ENCODE results near the gene DHRS3. TPM values are rescaled to one million over a fixed set of nuclear protein-coding genes. Genes with fewer than 3 reads are reported as not detected.

Gene DHRS3
- total and polyA plus RNA-seq, 10 of the 15 experiments (the other 5 are each of a cell fraction or from before 2014, with no cell fraction given), result 0.23 to 29.7 (median 1.2) TPM

DNA sequence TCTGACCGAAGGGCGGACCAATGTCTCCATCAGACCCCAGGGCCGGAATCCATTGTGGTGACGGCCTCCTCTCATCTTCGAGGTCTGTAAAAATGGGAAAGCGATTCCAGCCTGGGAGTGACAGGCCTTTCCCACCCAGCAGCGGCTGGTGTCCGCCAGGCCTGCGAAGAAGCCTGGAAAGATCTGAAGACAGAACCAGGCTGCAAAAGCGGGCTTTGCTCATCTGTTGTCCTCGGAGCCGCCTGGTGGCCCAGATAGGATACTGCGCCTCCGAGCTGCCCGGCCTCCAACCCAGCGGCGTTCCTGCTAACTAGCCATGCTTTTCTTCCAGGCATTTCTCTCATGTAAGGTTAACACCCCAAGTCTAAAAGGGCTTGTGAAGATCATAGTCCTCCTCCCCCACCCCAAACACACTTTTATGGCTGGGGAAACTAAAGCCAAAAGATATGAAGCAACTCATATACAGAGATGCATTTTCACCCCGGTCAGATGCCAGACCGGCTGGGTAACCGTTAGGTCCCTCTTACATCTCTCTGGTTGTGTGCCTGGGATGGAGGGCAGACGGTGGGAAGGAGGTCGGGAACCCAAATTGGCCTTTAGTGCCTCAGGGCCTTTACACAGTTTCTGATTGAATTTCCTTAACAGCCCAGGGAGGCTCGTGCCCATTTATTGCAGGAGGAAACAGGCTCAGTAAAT, 1.9 kb upstream of the DHRS3 start:
- peak; percentile 85 for ATAC-seq
- H3K27me3 ChIP-seq (replicated peaks in 1 of 2; ENCODE audit: control insufficient read depth in 2 of 2, insufficient read depth in 2 of 2, low read length in 1 of 2), result peaks cover 4 to 13% of the 10 kb centered on the region in 2 experiments; a peak in 3 of 4 replicates
- H3K4me1 ChIP-seq (ENCODE audit: control insufficient read depth, insufficient read depth, low read length), result peaks cover 19% of the 10 kb centered on the region
- no TSS peak for BruUV-seq (replicated peaks)
- H3K36me3 ChIP-seq (ENCODE audit: control insufficient read depth in 2 of 2, insufficient read depth in 2 of 2, low read length in 1 of 2), result no peaks in the 10 kb centered on the region
- intact Hi-C loops (cut with micrococcal nuclease; ENCODE audit: unreplicated experiment) (loop anchor here (1.0 to 10.0 kb wide), 3 partner anchors 306 to 495 kb away; no protein-coding TSS in a partner anchor), in situ Hi-C loops (cut with MboI) (loop anchor here (5.0 kb wide), 3 partner anchors 308 to 493 kb away; no protein-coding TSS in a partner anchor)
- RAD21 ChIA-PET (ENCODE audit: unreplicated experiment), result interaction anchor here (0.6 to 5.0 kb wide), 13 partner anchors 18 to 347 kb away, joined by 3 to 50 read pairs (median 4); no protein-coding TSS in a partner anchor
- FAIRE-seq, result peak; percentile 70
- POLR2A ChIA-PET, result no interaction called here
- WGBS (ENCODE audit: insufficient coverage, insufficient replicate concordance, low lambda C conversion rate, missing lambda C conversion rate), result 13% methylated on average over 22 of the region's 23 CpGs
- no peaks in the 10 kb centered on the region for H3K9me3 ChIP-seq (replicated peaks; ENCODE audit: control insufficient read depth, insufficient read depth, low read length)
- H3K79me2 ChIP-seq (ENCODE audit: control insufficient read depth, insufficient read depth, low read length), result no peaks in the 10 kb centered on the region
- SMC1A ChIA-PET (ENCODE audit: uncharacterized antibody, unreplicated experiment), result interaction anchor here (0.7 to 3.4 kb wide), 11 partner anchors 18 to 495 kb away, joined by 3 to 26 read pairs (median 6); no protein-coding TSS in a partner anchor
- peak overlapping the region; percentile 83 for H3K4me2 ChIP-seq (ENCODE audit: control insufficient read depth, insufficient read depth)
- no peak overlapping the region for H3K4me3 ChIP-seq
- no peak overlapping the region for H3K27ac ChIP-seq (ENCODE audit: control insufficient read depth, insufficient read depth)
- no peak for DNase-seq (ENCODE audit: low read depth, low spot score)
- CTCF ChIA-PET, result interaction anchor here (0.7 to 6.1 kb wide), 18 partner anchors 18 to 391 kb away, joined by 3 to 63 read pairs (median 4); no protein-coding TSS in a partner anchor
- TF ChIP-seq YY1 (IDR thresholded peaks at IDR 0.05; ENCODE audit: low read depth, low read length) (peak; percentile 80), MTA2 (IDR thresholded peaks at IDR 0.05; ENCODE audit: low read depth) (no peak), CBX3 (IDR thresholded peaks at IDR 0.05; ENCODE audit: borderline replicate concordance, low read depth) (no peak), CBX5 (IDR thresholded peaks at IDR 0.05; ENCODE audit: low read depth) (no peak), SMARCA5 (IDR thresholded peaks at IDR 0.05) (0 out of 2 replicates have a peak, but pooled peaks have one; percentile 34), RAD21 (IDR thresholded peaks at IDR 0.05; ENCODE audit: insufficient read depth, low read depth, low read length) (peak; percentile 95), TAF1 (IDR thresholded peaks at IDR 0.05; ENCODE audit: borderline replicate concordance, low read depth, low read length) (no peak), ZSCAN29 (IDR thresholded peaks at IDR 0.05) (no peak), SMC3 (IDR thresholded peaks at IDR 0.05; ENCODE audit: borderline replicate concordance, low read length) (peak; percentile 89)
- TF ChIP-seq, protein P1, sequence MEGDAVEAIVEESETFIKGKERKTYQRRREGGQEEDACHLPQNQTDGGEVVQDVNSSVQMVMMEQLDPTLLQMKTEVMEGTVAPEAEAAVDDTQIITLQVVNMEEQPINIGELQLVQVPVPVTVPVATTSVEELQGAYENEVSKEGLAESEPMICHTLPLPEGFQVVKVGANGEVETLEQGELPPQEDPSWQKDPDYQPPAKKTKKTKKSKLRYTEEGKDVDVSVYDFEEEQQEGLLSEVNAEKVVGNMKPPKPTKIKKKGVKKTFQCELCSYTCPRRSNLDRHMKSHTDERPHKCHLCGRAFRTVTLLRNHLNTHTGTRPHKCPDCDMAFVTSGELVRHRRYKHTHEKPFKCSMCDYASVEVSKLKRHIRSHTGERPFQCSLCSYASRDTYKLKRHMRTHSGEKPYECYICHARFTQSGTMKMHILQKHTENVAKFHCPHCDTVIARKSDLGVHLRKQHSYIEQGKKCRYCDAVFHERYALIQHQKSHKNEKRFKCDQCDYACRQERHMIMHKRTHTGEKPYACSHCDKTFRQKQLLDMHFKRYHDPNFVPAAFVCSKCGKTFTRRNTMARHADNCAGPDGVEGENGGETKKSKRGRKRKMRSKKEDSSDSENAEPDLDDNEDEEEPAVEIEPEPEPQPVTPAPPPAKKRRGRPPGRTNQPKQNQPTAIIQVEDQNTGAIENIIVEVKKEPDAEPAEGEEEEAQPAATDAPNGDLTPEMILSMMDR (IDR thresholded peaks at IDR 0.05 in 2 of 3, conservative IDR thresholded peaks at IDR 0.05 in 1 of 3; ENCODE audit: control insufficient read depth in 2 of 3, extremely low read depth in 1 of 3, insufficient read depth in 1 of 3, low read depth in 3 of 3, low read length in 3 of 3), result peak; percentile 97 to 98 (median 97); a peak in 5 of 6 replicates
- TF ChIP-seq, protein P2, sequence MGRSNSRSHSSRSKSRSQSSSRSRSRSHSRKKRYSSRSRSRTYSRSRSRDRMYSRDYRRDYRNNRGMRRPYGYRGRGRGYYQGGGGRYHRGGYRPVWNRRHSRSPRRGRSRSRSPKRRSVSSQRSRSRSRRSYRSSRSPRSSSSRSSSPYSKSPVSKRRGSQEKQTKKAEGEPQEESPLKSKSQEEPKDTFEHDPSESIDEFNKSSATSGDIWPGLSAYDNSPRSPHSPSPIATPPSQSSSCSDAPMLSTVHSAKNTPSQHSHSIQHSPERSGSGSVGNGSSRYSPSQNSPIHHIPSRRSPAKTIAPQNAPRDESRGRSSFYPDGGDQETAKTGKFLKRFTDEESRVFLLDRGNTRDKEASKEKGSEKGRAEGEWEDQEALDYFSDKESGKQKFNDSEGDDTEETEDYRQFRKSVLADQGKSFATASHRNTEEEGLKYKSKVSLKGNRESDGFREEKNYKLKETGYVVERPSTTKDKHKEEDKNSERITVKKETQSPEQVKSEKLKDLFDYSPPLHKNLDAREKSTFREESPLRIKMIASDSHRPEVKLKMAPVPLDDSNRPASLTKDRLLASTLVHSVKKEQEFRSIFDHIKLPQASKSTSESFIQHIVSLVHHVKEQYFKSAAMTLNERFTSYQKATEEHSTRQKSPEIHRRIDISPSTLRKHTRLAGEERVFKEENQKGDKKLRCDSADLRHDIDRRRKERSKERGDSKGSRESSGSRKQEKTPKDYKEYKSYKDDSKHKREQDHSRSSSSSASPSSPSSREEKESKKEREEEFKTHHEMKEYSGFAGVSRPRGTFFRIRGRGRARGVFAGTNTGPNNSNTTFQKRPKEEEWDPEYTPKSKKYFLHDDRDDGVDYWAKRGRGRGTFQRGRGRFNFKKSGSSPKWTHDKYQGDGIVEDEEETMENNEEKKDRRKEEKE (IDR thresholded peaks at IDR 0.05), result no peak
- no peak overlapping the region for H2AFZ ChIP-seq (ENCODE audit: control insufficient read depth, low read depth, low read length)
- no peak overlapping the region for H3K9ac ChIP-seq (ENCODE audit: control insufficient read depth, insufficient read depth, low read length)
- H4K20me1 ChIP-seq (ENCODE audit: control insufficient read depth, insufficient read depth), result no peaks in the 10 kb centered on the region; the same call in 1 of the 2 replicates
